Suprapubic skin (tissue), 4 donors: ENCODE measurements around the gene UGT1A8. TPM values are rescaled to one million over a fixed set of nuclear protein-coding genes. Genes with fewer than 3 reads are reported as not detected.

Source experiments
- DNase-seq, 2 donors: peaks; one replicate each; pipeline ENCODE4 v3.0.0-alpha.2; 2019; ENCODE audit warnings: low spot score in 2 of 2
- H3K27ac ChIP-seq: fragments of 200-600 bp; sonication (generic); one replicate; pipeline ENCODE4 v1.5.1; 2019
- H3K27me3 ChIP-seq: fragments of 200-600 bp; sonication (generic); one replicate; pipeline ENCODE4 v1.5.1; 2019
- H3K36me3 ChIP-seq: fragments of 200-600 bp; sonication (generic); one replicate; pipeline ENCODE4 v1.5.1; 2019
- H3K4me1 ChIP-seq: fragments of 200-600 bp; sonication (generic); one replicate; pipeline ENCODE4 v1.5.1; 2019
- H3K4me3 ChIP-seq: fragments of 200-600 bp; sonication (generic); one replicate; pipeline ENCODE4 v1.5.1; 2019; ENCODE audit warnings: mild to moderate bottlenecking
- H3K9me3 ChIP-seq: fragments of 200-600 bp; sonication (generic); one replicate; pipeline ENCODE4 v1.5.1; 2019
- CTCF ChIP-seq, 2 donors: fragments of 200-600 bp in 1 of 2; fragments of 450-650 bp in 1 of 2; sonication (generic) in 1 of 2; IDR thresholded peaks; one replicate each; pipeline ENCODE4 v1.5.1; 2016 to 2019; ENCODE audit warnings: antibody characterized with exemption in 2 of 2, mild to moderate bottlenecking in 1 of 2, moderate library complexity in 1 of 2
- EP300 ChIP-seq: sonication (generic); formaldehyde crosslinking; IDR thresholded peaks from one replicate; pipeline ENCODE4 v1.6.1; 2017; ENCODE audit warnings: antibody characterized with exemption
- POLR2A ChIP-seq, 2 donors: fragments of 450-650 bp; IDR thresholded peaks; one replicate each; pipeline ENCODE4 v1.6.1; 2017; ENCODE audit warnings: antibody characterized with exemption in 2 of 2, mild to moderate bottlenecking in 2 of 2, moderate library complexity in 2 of 2
- POLR2AphosphoS5 ChIP-seq, 3 donors: sonication (generic); formaldehyde crosslinking; IDR thresholded peaks; one replicate each; pipeline ENCODE4 v1.6.1; 2017; ENCODE audit warnings: antibody characterized with exemption in 3 of 3
- WGBS: methylation state at CpG from one replicate; pipeline ENCODE4 v1.1.5; 2018; 5-methylcytosine and 5-hydroxymethylcytosine counted together
- total RNA-seq, 4 donors: library from RNA; depleted of rRNA; stranded (reverse); fragments of >200 nt; gene quantifications; one replicate each; pipeline ENCODE4 v1.1.0, GENCODE V29; 2016

UGT1A8 gene
- total RNA-seq, 4 donors from 2014 or later = 0.47 TPM; not detected in 3

- Histone ChIP-seq H3K36me3 (no peaks in the 10 kb centered on the region), H3K9me3 (no peaks in the 10 kb centered on the region), H3K4me3 (no peak overlapping the region), H3K27me3 (no peaks in the 10 kb centered on the region), H3K4me1 (no peaks in the 10 kb centered on the region), H3K27ac (no peak overlapping the region)
- DNase-seq = no peak
- no peak for TF ChIP-seq POLR2AphosphoS5 (IDR thresholded peaks at IDR 0.05)
- TF ChIP-seq POLR2A (IDR thresholded peaks at IDR 0.05) = no peak
- TF ChIP-seq CTCF (IDR thresholded peaks at IDR 0.05) = no peak
- no peak for TF ChIP-seq EP300
- 53% methylated on average over 4 of the region's 4 CpGs for WGBS
Observed at GRCh38 chr2:233679196-233679595, 61.8 kb downstream of the UGT1A8 start.

- H3K4me3 ChIP-seq = no peak overlapping the region
- no peaks in the 10 kb centered on the region for H3K27me3 ChIP-seq
- no peak overlapping the region for H3K27ac ChIP-seq
- DNase-seq = no peak
- H3K9me3 ChIP-seq = no peaks in the 10 kb centered on the region
- 88% methylated on average over 4 of the region's 4 CpGs for WGBS
- no peaks in the 10 kb centered on the region for H3K36me3 ChIP-seq
- no peak for TF ChIP-seq EP300
- TF ChIP-seq CTCF (IDR thresholded peaks at IDR 0.05) = no peak
- TF ChIP-seq POLR2AphosphoS5 (IDR thresholded peaks at IDR 0.05) = no peak
- no peak for TF ChIP-seq POLR2A (IDR thresholded peaks at IDR 0.05)
- H3K4me1 ChIP-seq = no peaks in the 10 kb centered on the region
Observed at GRCh38 chr2:233680361-233681045, 63.1 kb downstream of the UGT1A8 start.

- H3K36me3 ChIP-seq = no peaks in the 10 kb centered on the region
- no peaks in the 10 kb centered on the region for H3K4me1 ChIP-seq
- no peaks in the 10 kb centered on the region for H3K27me3 ChIP-seq
- no peak for DNase-seq
- H3K4me3 ChIP-seq = no peak within 1 kb of the TSS
- H3K27ac ChIP-seq = no peak within 1 kb of the TSS
- 64% methylated on average over 5 of the region's 5 CpGs for WGBS
- H3K9me3 ChIP-seq = no peaks in the 10 kb centered on the region
- TF ChIP-seq EP300 = no peak
- no peak for TF ChIP-seq POLR2AphosphoS5 (IDR thresholded peaks at IDR 0.05)
- no peak for TF ChIP-seq POLR2A (IDR thresholded peaks at IDR 0.05)
- TF ChIP-seq CTCF (IDR thresholded peaks at IDR 0.05) = no peak
Observed at GRCh38 chr2:233681521-233682099, 64.2 kb downstream of the UGT1A8 start, which contains the start of gene UGT1A7. UGT1A7 (plus strand) TSS chr2:233681901; CDS start chr2:233681938, 37 bp downstream.

- no peak overlapping the region for H3K4me3 ChIP-seq
- H3K4me1 ChIP-seq = no peaks in the 10 kb centered on the region
- DNase-seq = no peak
- H3K36me3 ChIP-seq = no peaks in the 10 kb centered on the region
- H3K27ac ChIP-seq = no peak overlapping the region
- no peak for TF ChIP-seq CTCF (IDR thresholded peaks at IDR 0.05)
- TF ChIP-seq POLR2AphosphoS5 (IDR thresholded peaks at IDR 0.05) = no peak
- TF ChIP-seq POLR2A (IDR thresholded peaks at IDR 0.05) = no peak
- no peak for TF ChIP-seq EP300
- no peaks in the 10 kb centered on the region for H3K9me3 ChIP-seq
- WGBS = 82% methylated on average over 1 of the region's 1 CpG
- peaks cover 2% of the 10 kb centered on the region for H3K27me3 ChIP-seq
Observed at GRCh38 chr2:233684640-233685039, 67.2 kb downstream of the UGT1A8 start.

GRCh38 chr2:233686928-233687327, 69.5 kb downstream of the UGT1A8 start:
- Histone ChIP-seq H3K27ac (no peak overlapping the region), H3K9me3 (no peaks in the 10 kb centered on the region), H3K36me3 (no peaks in the 10 kb centered on the region), H3K4me3 (no peak overlapping the region), H3K27me3 (peaks cover 2% of the 10 kb centered on the region), H3K4me1 (peaks cover 8% of the 10 kb centered on the region)
- TF ChIP-seq CTCF (IDR thresholded peaks at IDR 0.05) (no peak), EP300 (no peak), POLR2A (IDR thresholded peaks at IDR 0.05) (no peak), POLR2AphosphoS5 (IDR thresholded peaks at IDR 0.05) (no peak)
- no peak for DNase-seq
- WGBS = 75% methylated on average over 5 of the region's 5 CpGs
